CD4-positive, alpha-beta T cell treated with Interferon gamma for 1 hour (primary cell): ENCODE data around the gene PDE4B.
A peak's percentile ranks its signal among the peaks of the same experiment; 100 is the strongest.
"Not testable (repeated sequence)": the region's sequence is repeated elsewhere in the genome, so short reads cannot be mapped to it uniquely, and the experiment has no call there.

Experiments
- DNase-seq: peaks from one replicate; pipeline ENCODE4 v3.0.0-alpha.2; 2020

PDE4B gene

DNA sequence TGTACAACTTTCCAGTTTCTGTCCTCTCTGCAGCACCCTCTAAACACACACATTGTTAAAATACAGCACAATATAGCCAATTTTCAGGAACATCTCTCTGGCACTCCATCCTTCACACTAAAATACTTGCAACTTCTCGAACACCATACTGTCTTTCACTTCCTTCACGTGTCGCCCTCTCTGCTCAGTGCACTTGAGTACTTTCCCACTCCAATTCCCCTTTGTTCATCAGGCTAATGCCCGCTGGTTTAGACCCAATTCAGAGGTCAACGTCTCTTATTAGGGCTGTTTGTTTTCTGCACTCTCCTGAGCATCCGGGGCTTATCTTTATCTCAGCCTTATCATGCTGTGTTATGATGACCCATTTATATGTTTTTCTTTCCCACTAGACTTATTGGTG is 503.1 kb downstream of the PDE4B start:
- no peak for DNase-seq

DNA sequence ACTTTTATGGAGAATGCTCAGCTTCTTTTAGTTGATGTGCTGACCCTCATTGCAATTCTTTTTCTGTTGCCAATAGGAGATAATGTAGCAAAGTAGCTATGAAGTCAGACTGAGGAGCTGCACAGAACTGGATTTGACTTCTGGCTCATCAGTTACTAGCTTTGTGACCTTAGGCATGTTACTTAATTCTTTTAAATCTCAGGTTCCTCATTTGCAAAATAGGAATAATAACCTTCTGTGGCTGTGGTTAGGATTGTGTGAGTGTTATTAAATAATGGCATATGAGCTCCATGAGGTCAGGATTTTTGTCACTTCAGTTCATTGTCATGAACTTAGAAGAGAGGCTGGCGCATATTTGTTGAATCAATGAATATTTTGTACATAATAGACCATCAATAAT is 503.7 kb downstream of the PDE4B start:
- no peak for DNase-seq

DNA sequence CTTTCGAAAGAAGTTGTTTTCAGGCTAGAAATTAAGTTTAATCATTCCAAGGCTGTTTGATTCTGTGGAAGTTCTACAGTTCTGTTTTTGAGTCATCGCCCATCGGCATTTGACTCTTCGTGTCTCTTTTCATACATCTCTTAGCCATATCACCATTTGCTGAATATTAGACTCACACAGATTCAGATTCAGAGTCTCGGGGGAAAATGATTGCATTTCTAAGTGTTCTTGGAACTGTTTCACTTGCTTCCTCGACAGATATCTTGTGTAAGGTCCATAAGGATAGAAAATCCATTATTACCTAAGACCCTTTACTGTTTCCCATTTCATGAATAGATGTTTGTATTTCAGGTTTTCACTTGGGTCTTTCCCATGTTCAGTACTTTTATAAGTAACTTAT is 504.3 kb downstream of the PDE4B start:
- no peak for DNase-seq

DNA sequence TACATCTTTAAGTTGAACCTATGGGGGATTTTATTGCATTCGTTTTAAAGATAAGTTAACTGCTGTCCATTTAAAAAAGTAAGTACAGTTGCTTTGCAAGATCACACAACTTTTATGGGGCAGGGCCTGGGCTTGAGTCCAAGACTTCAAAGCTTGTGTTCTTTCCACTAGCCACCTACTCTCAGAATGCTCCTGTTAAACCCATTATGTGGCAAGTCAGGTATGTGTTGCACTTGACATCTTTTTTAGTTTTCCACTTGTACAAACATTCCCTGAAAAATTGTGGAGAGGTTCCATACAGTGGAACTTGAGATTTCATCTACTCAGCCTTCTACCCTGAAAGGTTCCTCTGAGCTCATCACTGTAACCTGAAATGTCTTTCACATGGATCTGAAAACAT is 505.8 kb downstream of the PDE4B start:
- DNase-seq, result no peak

DNA sequence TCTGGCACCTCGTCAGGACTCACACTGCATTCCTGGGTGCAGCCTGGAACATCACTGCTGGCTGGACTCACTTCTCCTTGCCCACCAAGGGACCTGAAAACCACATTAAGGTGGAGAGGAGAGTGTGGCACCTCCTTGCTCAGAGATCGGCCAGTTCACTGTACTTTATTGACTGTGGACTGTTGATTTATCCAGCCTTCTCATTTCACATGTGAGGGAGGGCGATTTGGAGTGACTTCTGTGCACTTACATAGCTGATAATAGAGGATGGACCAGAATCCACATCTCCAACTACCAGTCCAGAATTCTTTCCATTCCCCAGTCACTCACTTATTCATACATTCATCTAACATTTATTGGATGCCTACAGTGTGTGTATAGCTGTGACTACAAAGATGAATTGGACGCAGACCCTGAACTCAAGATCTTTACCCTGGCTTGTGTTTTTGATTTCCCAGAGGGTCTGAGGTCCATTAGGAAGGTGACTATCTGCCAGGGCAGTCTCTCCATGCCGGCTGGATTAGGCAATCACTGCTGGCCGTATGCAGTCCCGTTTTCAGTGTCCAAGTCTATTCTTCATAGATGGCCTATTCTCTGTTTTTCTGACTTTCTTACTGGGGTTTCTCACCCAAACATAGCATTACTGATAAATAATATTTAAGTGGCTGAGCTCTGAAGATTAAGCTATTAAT is 507.7 kb downstream of the PDE4B start:
- DNase-seq, result no peak

DNA sequence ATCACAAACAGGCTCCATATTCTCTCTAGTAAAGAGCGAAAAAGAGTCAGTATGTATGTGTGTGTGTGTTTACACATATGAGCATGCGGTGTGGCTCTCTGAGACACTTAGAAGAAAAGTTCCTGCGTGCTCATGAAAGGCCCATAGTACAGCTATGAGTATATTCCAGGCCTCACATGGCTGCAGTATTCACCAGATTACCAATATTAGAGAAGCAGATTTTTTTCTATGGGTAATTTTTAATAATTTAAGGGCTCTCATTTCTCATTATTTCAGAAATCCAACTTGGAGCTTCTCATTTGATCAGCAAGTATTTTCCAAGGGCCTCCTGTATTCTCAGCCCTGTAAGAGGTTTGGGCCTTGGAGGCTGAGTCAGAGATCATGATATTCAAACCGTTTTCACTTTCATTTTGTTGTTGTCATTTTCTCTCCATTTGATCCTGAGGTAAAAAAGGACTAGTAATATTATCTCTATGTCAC is 508.3 kb downstream of the PDE4B start:
- DNase-seq, result peak; percentile 2

DNA sequence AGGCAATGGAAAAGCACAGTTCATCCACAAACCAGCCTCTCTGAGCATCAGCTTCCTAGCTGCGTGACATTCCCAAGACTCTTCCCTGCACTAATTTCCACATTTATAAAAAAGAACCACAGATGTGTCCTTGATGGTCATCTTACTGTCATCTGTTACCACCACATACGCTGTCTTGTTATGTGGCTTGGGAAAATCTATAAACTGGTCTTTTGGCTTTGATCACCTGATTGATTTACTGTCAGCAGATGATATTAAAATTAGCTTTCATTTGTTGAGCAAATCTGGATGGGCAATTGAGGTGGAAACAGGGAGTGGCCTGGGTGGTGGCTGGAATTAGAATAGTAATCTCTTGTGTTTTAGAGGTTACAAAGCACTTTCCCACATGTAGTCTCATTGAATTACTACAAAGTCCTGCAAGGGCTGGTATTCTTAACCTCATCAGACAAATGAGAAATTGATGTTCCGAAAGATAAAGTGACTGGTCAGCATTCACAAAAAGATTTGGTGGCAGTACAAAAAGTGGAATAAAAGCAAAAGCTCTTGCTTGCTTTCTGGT is 509.6 kb downstream of the PDE4B start:
- no peak for DNase-seq

DNA sequence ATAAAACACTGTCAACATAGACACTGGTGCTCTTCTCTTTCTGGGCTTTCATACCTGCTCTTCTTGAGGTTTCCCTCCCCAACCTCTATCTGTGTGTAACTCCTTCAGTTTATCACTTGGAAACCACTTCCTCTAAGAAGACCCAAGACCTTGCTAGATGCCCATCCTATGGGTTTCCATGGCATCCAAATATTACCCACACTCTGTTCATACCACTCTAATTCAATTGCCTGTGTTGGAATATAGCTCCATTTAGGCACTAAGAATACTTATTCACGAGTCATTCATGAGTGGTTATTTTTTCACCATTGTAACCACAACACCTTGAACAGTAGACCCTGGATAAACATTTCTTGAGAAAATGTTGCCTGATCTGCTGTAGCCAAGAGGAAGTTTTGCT is 510.1 kb downstream of the PDE4B start:
- DNase-seq, result no peak

DNA sequence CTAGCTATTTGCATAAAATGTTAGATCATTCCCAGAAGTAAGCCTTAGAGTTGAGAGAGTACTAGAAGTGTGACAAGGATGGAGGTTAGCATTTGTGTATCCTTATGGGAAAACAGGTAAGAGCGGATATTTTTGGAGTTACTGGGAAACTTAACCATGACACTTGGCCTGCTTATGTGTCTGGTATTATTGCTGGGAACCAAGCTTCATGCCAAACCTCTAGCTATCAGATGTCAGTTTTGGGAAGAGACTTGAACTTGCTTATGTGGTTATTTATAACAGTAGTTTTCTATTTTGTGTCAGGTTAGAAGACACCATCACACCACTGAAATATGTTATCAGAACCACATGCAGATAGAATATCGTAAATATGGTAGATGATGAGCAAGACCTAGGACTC is 511.0 kb downstream of the PDE4B start:
- DNase-seq, result no peak

DNA sequence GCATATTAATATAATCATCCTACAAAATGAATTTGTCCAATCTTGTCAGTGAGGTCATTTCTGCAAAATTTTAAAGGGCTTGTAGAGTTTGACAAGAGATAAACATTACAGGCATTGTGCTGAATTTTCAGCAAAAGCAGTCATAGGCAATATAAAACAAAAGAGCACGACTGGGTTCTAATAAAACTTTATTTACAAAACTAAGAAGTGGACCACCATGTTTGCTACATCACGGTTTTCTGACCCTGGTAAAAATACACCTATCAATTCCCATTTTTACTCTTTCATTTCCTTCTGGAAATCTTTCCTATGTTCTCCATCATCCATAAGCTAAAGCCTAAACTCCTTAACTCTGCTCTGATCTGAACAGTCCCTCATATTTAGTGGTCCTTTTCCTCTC is 511.4 kb downstream of the PDE4B start:
- no peak for DNase-seq

DNA sequence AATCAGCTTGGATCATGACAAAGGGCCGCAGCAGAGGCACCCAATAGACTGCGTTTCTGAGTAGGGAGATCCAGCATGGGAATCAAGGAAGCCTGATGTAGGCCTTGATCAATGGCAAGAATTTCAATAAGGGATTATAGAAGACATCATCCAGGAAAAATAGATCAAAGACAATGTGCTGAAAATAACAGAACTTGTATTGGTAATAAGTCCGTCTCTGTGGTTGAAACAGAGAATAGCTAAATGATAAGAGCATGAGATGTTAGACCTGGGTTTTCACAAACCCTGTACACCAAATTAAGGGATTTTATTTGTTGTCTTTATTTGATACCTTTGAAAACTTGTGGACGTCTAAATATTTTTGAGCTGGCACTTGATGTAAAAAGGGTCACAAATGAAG is 513.2 kb downstream of the PDE4B start:
- DNase-seq, result no peak

DNA sequence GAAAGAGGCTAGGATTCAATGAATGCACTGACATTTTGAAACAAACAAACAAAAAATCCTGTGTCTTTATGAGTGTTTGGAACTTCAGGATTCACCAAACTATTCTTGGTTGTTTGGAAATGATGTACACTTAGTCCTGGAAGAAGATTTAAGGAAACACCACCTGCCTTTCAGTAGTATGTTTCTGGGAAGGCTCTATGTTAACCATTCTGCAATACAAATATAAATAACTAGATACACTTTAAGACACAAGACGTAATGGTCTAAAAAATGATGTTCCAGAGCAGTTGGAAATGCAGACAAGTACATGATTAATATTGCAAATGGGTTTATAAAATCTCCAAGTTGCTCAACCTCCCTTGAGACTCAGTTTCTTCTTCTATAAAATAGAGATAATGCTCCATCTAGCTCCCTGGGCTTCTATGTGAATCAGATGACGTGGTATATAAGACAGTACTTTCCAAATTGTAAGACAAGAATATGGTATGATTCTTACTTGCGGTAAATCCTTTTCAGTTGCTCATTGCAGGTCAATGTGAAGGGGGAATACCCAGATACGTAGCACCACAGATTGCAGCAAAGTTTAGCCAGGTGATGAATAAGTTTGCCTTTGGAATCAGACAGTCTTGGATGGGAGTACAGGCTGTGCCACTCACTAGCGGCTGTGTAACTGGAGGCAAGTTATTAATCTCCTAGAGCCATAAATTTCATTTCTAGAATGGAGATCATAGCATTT is 516.5 kb downstream of the PDE4B start:
- DNase-seq, result no peak

DNA sequence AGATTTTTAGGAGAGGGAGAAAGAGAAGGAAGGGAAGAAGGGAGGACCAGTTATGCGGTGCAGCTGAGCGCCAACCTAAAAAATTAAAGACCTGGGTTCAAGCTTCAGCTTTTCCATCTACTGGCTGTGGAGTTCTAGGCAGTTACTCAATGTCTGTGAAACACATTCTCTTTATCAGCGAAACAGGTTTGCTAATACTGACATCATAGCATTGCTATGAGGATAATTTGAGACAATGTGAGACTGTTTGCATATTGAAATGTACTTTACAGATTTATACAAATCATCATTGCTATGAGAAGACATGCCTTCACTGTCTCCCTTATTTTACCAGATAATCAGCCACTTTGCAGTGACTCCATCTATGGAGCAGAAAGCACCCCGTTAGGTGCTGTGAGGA is 518.4 kb downstream of the PDE4B start:
- DNase-seq, result no peak

DNA sequence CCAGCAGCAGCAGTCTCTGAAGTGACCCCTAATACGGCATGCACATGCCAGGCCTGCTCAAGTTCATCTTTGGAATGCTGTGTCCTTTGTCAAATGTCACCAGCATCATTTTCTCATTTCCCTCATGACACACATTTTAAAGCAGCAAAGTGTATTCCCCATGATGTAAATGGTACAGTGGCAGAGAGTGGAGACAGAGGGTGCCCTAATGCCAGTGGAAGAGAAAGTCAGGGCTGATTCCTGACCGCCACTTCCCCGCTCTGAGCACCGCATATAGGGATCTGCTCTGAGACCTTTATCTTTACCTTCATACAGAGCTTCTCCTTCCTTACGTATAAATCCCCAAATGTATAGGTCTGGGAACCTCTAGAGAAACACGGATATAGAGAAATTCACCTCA is 518.9 kb downstream of the PDE4B start:
- no peak for DNase-seq

DNA sequence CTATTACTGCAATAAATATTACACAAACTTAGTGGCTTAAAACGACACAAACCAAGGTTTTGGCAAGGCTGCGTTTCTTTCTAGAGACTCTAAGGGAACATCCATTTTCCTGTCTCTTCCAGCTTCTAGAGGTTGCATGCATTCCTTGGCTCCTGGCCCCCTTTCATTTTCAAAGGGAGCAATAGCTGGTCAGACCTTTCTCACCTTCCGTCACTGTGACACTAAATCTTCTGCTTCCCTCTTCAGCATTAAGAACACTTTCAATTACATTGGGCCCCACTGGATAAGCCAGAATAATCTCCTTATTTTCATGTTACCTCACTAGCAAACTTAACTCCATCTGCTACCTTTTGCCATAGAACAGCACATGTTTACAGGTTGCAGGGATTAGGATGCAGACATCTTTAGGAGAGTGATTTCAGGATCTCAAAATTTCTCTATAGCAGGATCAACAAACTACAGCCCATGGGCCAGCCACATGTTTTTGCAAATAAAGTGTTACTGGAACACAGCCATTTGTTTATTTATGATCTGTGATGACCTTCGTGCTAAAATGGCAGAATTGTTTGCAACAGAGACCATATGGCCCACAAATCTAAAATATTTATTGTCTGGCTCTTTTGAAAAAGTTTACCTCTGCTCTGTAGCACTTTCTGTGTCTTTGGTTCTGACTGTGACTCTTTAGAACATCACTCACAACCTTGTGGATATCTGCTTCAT is 519.7 kb downstream of the PDE4B start:
- no peak for DNase-seq

DNA sequence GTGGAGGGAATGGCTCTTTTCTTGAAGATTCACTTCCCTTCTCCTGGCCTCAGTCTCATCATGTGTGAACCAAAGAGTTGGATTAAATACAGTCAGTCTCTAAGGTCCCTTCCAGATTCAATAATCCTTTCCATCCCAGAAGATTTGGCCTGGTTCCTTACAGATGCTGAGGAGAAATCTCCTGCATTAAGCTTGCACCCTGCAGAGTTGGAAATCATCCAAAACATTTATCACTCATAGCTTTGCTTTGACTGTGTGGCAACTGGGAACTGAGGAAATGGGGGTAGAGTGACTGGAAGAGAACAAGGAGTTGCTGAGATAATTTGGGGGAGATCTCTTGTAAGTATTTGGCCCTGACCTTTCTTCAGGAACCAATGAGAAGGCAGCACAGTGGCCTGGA is 520.7 kb downstream of the PDE4B start:
- no peak for DNase-seq

DNA sequence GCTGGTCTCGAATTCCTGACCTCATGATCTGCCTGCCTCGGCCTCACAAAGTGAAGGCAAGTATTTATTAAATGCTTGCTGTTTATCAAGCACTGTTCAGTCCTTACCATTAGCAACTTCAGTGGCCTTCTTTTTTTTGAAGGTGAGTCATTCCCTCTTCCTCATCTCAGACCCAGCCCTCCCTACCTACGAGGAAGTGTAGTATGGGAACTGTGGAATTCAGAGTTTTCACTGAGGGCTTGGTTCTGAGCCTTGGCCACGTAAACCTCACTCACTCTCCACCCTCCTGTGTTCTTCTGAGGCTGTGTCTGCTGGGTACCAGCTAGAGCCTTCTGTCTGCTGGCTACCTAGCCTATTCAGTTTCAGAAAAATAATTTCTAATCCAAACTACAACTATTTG is 523.0 kb downstream of the PDE4B start:
- no peak for DNase-seq

DNA sequence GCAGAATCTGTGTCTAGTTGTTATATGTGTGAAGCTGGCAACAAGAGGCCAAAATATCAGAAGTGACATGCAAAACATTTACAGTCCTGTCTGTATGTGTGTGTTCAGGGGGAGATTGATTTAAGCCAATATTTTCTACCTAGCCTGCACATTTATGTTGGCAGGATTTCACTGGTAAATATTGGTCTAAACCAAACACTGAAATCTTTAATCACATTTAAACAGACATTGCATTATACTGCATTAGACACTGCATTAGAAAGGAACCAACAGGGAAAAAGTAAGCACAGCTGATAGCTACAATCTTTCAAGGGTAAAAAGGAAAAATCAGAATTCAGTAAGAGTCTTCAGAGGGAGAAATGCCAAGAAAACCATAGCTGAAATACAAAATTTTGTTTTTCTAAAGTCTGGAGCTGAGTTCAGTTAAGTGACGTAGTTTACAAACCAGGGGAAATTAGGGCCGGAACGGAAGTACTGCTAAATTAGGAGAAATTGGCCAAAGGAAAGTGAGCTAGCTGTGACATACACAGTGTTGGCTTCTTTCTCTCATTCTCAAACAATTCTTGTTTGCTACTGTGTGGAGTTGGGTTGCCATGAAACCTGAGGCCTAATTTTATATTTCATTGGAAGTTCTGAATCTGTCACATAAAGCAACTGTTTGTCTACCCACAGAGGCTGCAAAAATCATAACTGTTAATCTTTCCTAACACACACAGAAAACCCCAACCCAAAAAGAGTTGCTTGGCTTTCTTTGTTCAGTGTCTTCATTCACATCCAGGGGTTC is 524.0 kb downstream of the PDE4B start:
- no peak for DNase-seq

DNA sequence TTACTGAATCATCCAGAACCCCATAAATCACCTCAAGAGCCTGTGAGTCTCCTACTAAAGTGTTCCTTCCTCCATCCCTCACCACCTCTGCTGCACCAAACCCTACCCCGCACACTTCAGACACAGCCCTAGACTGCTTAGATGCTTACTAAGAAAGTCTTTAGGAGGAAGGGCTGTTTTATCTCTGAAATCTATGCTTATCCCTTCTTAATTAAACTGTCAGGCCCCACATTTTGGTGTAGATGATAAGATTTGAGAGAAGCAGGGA is 524.5 kb downstream of the PDE4B start:
- no peak for DNase-seq

DNA sequence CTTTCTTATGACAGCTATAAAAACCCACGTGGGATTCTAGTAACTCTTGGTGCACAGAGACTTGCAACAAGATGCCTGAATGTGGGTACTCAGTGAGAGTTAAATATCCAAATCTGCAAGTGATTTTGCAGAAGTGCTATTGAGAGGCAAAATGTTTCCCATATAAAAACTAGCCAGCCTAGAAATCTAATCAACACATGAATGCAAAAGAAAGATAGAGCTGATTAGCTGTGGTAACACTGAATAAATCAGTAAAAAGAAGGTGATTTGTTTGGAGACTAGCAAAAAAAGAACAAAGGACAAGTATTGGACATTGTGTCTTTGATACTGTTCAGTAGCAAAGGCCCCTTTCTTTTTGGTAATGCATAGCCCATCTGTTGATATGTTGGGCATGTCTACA is 527.5 kb downstream of the PDE4B start:
- no peak for DNase-seq

DNA sequence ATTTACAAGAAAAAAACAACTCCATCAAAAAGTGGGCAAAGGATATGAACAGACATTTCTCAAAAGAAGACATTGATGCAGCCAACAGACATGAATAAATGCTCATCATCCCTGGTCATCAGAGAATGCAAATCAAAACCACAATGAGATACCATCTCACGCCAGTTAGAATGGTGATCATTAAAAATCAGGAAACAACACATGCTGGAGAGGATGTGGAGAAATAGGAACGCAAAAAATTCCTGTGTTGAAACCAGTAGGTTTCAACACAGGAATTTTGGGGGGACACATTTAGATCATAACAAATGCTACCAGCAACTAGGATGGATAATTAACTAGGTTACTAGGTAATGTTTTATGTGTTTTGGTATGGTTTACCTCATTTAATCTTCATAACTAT is 529.8 kb downstream of the PDE4B start:
- not testable (repeated sequence) for DNase-seq

DNA sequence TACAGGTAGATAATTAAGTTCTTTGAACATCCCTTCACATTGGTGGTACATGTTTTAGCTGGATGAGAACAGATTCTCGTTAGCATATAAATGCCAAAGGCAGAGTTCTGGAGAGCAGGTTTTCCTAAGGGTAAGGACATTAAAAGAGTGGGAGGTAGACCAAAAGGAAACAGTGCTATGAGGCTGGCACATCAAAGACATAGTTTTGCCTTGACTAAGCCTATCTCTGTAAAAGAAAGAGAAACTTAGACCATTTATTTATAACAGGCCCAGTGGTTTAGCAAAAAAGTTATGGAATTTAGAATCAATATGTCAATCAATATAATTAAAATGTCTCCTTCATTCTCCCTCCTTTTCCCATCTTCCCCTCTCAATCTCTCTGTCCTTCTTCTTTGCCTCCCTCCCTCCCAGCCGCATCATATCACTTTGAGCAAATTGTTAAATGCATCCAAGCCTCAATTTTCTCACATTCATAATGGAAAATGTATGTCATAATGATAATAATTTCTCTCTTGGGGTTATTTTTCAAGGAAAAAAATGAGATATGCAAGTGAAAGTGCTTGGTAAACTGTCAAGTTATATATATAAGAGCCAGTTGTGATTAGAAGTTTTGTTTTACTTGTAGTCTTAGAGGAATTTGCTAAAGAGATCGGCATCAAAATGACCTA is 531.4 kb downstream of the PDE4B start:
- DNase-seq, result no peak
